Measurements from ENCODE around the gene KPNA4.

DNA sequence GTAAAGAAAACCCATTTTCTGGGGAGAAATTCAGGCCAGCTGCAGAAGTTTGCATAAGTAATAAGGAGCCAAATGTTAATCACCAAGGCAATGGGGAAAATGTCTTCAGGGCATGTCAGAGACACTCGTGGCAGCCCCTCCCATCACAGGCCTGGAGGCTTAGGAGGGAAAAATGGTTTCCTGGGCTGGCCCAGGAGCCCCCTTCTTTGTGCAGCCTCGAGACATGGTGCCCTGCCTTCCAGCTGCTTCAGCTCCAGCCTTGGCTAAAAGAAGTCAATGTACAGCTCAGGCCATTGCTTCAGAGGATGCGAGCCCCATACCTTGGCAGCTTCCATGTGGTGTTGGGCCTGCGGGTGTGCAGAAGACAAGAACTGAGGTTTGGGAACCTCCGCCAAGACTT is 95.2 kb downstream of the KPNA4 start:
- TF ChIP-seq, protein P1, sequence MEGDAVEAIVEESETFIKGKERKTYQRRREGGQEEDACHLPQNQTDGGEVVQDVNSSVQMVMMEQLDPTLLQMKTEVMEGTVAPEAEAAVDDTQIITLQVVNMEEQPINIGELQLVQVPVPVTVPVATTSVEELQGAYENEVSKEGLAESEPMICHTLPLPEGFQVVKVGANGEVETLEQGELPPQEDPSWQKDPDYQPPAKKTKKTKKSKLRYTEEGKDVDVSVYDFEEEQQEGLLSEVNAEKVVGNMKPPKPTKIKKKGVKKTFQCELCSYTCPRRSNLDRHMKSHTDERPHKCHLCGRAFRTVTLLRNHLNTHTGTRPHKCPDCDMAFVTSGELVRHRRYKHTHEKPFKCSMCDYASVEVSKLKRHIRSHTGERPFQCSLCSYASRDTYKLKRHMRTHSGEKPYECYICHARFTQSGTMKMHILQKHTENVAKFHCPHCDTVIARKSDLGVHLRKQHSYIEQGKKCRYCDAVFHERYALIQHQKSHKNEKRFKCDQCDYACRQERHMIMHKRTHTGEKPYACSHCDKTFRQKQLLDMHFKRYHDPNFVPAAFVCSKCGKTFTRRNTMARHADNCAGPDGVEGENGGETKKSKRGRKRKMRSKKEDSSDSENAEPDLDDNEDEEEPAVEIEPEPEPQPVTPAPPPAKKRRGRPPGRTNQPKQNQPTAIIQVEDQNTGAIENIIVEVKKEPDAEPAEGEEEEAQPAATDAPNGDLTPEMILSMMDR (IDR thresholded peaks at IDR 0.05), result no peak
- TF ChIP-seq POLR2A (IDR thresholded peaks at IDR 0.05), result no peak
